MV-4-11 (cell line): Measurements from ENCODE around the gene LHPP.
"Not testable (repeated sequence)": the region's sequence is repeated elsewhere in the genome, so short reads cannot be mapped to it uniquely, and the experiment has no call there.

ENCODE experiments used
- DNase-seq: peaks from one replicate; lab custom pipeline; 2025; lab: John Stamatoyannopoulos, UW

Gene LHPP

DNA sequence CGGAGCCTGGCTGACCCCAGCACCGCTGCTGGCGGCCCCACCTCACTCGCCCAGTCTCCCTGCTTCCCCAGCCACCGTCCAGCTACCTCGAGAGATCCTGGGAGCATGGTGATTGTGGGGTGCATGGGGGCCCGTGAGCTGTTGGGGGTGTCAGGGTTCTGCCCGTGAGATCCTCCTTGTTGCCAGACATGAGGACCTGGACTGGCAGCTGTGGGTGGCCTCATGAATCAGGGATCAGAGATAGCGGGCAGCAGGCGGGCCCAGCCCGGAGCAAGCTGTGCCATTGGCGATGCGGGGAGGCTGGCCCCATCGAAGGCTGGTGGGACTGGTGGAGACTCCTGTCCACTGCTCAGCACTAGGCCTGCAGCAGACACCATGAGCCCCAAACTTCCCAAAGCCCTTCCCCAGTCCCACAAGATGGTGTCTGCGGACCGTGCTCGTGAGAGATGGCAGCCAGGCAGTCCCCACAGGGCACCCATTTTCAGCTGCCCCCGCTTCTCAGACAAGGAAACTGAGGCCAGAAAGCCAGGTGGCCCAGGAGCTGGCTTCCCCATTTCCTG lies 75.6 kb downstream of the LHPP start:
- DNase-seq: no peak

DNA sequence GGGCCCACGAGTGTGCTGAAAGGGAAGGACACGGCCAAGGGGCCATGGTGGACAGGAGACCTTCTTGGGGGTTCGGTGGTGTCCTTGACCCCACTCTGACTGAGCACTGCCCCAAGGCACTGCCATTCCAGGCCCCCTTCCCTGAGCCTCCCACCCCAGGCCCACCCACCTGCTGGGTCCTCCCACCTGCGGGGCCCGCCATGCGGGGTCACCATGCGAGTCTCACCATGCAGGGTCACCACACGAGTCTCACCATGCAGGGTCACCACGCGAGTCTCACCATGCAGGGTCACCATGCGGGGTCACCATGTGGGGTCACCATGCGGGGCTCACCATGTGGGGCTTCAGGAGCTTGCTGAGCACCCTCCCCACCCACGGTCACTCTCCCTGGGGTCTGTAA lies 76.3 kb downstream of the LHPP start:
- DNase-seq: no peak

DNA sequence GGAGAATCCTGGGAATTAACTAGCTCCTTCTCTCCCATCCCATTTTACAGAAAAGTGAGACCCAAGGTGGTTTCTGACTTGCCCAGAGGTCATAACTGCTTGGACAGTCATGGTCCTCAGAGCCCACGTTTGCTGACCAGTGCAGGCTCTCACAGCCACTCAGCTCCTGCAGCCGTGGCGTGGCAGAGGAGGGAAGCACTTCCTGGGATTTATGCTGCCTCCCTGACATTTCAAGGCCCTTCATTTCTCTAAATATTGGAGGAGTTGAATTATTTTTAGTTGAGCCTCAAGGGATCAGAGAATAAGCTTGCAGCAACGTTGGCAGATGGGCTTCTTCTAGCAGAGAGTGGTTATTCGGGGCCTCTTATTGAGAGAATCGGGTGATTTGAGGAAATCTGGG lies 77.1 kb downstream of the LHPP start:
- no peak for DNase-seq

DNA sequence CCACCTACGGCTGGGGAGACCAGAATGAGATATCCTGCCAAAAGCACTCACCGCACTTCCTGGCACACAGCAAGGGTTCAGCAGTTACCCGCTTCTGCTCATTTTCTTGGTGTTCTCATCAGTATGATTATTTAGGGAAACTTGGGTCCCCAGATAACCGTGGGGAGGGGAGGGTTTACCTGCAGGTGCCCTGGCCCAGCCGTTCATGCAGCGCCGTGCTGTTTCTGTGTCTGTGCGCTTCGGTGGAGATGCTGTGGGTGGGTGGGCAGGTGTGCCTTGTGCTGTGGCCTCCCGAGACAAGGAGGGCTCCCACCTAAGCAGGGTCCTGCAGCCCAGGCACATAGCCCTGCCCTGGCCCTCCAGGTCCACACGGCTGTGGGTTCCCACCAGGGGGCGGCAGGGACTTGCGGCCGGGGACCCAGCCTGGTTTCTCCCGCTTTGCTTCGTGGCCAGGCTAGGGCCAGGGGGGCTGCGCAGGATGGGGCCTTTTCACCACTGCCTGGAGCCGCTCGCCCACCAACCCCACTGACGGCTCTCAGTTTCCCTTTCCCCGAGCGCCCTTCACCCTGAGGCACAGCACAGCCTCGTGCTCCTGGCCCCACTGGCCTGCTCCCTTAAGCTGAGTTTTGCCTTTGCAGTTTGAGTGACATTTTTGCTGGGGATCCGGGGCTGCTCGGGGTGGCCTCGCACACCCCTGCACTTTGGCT lies 78.5 kb downstream of the LHPP start:
- DNase-seq: peak; percentile 24

DNA sequence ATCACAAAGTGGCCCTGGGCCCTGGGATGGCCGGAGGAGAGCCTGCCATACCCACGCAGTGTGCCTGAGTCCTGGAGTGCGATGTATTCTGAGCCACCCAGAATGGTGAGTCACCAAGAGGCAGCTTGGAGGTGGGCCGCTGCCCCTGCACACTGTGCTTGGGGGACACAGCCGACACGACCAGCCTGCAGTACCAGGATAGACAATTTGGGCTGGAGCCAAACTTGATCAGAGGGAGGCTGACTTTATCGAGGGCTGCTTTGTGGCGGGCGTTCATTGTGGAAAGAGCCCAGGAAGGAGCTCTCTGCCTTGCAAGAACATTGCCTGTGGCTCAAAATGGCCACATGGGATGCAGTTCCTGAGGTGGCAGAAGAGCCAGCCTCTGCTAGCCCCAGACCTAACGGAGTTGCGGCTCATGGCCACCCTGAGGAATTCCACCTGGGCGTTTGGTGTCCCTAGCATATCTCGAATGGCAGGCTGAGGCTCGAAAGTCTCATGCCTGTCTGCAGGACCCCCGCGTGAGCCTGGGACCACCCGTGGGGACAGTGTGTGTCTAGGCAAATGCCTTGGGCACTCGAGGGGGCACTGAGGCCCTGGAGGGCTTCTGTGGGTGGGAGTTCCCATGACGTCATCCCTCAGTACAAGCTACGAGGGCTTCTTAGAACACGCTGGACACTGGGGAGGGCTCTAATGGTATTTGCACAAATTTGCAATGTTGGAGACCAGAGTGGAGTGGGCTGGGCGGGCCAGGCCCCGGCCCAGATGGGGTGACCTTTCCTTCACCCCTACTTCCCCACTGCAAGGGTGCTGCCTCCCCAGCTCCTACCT lies 79.7 kb downstream of the LHPP start:
- DNase-seq: no peak

DNA sequence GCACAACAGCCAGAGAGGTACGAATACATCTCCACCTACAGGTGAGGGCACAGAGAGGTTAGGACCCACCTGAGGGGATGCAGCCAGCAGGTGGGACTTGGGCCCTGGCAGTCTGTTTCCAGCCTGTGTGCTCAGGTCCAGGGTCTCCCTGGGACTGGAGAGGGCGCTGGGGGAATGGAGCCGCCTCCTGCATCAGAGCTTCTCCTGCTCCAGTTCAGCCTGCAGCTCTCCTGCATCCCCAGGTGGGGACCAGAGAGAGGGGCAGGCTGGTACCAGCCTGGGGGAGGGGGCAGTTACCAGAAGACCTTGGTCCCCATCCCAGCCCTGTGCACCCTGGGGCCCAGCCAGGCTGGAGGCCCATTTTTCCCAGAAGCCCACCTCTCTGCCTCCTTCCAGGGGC lies 80.7 kb downstream of the LHPP start:
- DNase-seq: no peak

DNA sequence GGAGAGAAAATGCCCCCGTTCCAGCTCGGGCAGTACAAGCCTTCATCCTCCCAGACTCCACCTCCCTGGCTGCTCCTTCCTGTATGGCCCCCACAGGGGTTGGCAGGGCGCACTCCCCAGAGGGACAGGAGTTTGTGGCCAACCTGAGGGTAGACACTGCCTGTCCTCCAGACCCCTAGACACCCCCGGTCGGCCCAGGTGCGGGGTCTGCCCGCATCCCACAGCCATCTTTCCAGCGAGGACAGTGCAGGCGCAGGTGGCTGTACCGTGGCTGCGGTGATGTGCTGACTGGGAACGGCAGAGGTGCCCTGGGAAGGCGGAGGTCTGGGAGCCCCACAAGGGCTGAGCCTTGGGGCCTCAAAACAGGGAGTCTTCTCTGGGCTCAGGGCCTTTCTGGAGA lies 81.5 kb downstream of the LHPP start:
- DNase-seq: no peak

DNA sequence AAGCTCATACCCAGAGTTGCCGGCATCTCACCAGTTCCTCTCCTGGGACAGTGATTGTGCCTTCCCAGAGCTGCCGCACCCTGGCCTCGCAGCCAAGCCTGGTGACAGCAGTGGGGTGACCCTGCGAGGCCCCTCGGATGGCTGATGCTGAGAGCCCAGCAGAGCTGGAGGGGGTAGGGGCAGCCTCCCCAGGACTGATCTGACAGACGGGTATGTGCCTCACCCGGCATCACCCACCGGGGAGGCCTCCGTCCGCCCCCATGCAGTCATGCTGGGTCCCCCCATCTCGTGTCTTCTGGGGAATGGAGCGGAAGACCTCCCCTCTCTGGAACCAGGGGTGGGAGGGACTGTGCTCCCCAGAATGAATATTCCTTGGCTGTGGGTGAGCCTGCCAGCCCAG lies 82.3 kb downstream of the LHPP start:
- no peak for DNase-seq

DNA sequence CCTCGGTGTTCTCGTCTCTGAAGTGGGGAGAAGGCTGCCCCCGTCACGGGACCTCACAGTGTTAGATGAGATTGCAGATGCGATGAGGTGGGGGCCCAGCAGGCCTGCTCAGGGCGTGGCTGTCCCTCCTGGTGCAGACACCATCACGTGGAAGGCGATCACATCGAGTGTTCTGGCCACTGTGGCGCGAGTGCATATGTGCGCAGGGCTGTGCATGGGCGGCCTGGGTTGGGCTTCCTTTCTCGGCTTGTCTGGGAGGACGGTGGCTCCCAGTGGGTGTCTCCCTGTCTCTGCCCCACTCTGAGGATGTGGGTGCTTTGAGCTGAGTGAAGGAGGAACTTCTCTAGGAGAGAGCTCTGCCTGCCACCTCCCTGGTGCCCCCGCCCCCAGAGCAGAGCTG lies 83.1 kb downstream of the LHPP start:
- peak; percentile 55 for DNase-seq

DNA sequence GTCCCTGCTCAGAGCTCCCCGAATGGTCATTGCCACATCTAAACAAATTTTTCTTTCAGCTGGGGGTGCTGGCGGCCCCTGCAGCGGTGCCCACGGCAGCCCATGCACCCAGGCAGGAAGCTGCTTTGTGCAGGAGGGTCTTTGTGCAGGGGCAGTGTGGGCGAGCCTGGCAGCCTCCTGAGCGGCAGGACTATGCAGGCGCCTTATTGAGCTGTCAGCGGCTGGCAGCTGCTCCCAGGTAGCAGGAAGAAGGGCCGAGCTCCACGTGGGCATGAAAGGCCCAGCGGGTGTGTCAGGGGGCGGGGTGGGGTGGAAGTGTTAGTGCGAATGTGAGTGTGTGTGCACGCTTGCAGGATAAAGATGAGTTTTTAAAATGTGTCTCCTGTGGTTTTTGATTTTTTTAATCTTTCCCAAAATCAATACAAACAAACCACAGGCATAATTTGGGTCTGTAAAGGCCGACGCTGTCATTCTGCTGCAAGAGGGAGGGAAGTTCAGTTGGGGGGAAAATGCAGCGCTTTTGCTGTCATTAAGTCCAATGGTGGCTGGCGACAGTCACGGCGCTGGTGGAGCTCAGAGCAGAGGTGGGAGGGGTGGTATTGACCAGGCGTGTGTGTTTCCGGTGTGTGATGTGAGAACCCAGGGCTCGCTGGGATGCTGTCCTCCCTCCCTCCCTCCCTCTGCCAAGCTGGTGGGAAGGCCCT lies 83.9 kb downstream of the LHPP start:
- DNase-seq: no peak

DNA sequence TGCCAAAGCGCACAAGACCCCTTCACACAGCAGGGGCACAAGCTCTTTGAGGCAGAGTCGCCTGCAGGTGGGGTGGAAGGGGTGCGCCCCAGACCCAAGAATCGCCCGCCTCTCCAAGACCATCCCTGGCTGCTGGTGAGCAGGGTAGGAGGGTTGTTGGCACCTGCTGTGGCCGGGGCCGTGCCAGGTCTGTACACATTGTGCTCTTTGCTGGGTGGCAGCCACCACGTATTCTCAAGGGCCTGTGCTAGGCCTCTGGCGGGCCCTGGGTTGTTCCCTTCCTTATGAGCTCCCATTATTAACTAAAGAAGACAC lies 84.4 kb downstream of the LHPP start:
- DNase-seq: no peak

DNA sequence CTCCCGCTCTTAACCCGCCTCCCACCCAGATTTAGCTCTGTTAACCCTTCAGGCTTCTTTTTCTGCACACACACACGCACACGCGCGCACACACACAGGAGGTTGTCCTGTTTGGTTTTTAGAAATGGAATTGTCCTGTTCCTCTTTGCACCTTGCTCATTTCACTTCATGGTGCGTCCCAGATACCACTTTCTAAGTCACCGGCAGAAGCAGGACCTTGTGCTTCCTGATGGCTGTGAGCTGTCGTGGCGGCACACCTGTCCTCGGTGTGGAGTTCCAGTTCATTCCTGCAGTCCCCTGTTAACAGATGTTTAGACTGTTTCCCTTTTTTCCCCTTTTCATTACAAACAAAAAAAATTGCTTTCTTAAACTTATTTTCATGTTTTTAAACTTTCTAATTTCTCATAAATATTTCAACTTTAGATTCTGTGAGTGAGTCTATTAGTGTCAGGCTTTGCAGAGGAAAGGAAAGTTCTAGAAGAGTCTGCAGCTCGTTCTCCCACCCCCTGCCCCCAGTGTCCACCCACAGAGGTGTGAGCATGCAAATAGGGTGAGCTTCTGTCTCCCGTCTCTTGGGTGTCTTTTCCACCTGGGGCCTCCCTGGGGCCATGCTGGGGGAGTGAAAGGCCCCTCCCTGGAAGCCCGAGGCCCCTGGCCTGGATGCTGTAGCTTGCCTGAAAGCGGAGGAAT lies 85.5 kb downstream of the LHPP start:
- peak; percentile 18 for DNase-seq

DNA sequence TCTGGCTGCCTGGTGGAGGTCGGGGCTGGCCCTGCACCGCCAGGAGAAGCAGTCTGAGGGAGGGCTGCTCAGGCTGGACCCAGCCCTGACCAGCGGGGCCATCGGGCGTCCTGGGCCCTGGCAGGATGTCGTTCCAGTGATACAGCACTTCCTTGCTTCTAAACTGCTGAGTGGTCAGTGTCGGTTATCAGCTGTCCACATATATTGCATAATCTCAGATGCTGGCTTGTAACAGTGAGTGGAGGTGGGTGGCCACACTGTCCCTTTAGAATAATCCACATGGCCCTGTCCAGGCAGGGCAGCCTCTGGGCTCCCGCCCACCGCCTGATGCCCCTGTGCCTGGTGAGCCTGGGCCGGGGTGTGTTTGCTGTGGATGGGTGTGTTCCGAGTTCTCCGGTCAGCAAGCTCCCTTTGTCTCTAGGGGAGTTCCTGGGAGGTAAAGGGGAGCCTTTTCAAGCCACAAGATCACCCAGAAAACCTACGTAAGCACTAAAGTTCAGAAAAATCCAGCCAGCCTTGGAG lies 86.1 kb downstream of the LHPP start:
- DNase-seq: no peak

DNA sequence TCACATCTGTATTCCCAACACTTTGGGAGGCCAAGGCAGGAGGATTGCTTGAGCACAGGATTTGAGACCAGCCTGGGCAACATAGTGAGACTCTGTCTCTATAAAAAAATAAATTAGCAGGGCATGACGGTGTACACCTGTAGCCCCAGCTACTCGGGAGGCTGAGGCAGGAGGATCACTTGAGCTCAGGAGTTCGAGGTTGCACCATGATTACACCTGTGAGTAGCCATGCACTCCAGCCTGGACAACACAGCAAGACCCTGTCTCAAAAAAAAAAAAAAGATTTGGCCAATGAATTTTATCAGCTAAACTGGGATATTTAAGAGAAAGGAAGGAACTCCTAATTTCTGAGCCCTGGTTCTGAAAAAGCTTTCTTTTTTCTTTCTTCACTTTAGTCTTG lies 87.5 kb downstream of the LHPP start:
- not testable (repeated sequence) for DNase-seq

DNA sequence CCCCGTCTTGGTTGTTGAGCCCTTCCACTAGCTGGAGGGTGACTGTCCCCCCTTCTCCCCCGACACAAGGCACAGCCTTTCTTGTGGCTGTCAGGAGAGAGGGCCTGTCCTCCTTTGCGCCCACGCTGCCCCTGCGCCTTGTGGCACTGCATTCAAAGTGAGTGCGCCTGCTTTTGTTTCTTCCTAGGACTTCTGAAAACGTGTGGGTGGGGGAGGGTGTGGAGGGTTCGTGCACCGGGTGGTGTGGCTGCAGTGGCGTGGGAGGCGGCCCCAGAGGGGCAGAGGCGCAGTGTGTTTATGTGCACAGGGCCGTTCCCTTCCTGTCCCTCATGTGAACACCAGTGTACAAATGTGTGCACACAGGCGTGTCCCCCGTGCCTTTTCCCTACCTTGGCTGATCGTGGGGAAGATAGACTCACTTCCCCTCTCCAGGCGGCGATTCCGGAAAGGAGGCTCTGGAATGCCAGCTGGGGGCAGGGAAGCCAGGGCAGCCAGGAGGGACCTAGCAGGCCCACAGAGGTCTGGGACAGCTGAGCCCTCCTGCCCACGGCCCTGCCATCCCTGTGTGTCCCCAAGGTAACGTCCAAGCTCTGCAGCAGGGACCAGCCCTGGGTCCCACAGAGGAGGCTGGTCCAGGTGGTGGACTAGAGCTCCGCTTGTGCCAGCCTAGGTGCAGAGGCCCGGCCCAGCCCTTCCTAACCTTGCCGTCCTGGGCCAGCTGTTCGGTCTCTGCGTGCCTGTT lies 88.8 kb downstream of the LHPP start:
- DNase-seq: no peak

DNA sequence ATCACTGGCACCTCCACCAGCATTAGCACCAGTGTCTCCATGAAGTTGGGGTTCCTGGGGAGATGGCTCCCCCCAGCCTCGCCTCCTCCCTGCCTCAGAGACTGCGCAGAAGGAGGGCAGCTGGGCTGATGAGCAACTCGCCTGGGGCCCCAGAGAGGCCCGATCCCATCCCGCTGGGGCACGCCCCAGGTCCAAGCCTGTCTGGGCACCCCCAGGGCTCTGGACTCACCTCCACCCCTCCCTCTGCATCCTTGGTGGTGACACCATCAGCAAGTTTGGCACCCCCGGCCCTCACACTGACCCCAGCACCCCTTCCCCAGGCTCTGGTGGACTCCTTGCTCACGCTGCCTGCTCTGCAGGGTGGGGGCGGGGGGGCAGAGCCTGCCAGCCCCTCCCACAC lies 89.5 kb downstream of the LHPP start:
- no peak for DNase-seq

DNA sequence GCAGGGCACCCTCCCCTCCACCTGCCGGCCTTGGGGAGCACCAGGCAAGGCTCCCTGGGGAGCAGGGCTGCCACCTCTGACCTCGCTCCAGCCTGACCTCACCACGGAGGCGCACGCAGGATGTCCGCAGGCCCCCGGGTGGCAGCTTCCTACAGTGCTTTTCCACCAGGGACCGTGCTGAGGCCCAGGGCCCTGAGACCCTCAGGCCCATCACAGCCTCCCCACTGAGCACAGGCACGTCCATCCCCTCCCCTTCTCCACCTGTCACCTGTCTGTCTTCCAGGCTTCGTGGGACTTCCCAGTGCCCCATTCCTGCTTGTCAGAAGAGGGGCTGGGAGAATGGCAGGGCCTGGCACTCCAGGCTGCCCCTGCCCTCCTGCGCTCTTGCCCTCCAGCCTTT lies 90.1 kb downstream of the LHPP start:
- DNase-seq: no peak

DNA sequence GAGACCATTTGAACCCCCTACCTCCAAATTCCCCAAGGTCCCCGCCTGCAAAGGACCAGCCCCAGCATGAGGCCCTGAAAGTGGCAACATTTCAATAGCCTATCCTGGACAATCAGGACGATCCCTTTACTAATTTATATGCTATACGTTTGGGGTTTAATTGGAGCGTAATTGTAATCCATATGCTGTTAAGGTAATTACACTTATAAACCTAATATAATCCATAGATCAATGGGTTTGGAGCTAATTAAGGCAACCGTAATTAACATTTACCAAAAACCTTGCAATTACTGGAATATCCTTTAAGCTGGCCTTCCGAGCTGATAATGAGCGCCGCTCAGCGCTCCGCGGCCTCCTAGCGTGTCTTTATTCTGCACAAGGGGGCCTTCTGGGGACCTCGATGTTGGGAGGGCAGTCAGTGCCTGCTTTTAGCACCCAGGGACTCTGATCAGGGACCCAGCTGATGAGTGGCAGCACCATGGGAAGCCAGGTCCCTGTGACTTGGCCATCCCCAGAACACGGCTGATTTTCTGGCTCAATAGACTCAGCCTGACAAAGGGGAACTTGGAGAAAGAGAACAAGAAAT lies 91.2 kb downstream of the LHPP start:
- no peak for DNase-seq

DNA sequence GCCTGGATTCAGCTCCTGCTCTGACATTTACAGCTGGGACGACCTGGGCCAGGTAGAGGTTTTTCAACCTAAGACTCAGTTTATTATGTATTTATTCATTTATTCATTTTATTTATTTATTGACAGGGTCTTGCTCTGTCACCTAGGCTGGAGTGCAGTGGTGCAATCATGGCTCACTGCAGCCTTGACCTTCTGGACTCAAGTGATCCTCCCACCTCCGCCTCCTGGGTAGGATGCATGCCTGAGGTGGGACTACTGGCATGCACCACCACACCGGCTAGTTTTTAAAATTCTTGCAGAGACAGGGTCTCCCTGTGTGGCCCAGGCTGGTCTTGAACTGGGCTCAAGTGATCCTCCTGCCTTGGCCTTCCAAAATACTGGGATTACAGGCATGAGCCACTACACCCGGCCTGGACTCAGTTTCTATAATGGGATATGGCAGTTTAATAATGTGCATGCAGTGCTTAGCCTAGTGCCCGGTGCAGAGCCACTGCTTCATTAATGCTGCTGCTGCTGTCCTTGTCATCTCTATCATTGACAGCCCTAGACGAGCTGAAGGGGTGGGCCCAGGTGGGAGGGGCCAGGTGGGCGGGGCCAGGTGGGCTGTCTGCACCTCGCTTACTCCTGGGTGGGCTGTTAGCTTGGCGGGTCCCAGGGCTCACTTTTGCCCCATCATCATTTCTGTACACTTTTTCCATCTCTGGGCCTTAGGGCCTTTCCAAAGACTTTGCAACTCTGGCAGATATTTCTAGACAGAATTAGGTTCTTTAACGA lies 92.6 kb downstream of the LHPP start:
- DNase-seq: no peak

DNA sequence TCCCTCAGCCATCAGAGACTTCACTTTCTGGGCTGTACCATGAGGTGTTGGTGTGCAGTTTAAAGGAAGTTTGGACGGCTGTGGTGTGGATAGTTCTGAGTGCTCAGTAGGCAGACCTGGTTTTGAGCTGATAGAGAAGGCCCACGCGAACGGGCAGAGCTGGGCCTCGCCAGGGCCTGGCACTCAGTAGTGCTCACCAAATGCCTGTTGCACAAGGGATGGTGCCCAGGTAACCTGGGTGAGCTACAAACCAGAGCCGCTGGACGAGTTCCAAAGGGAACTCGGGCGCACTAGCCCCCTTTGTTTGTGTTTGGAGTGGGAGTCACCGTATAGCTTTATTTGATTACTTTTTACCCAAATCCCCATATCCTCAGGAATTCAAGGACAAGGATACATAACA lies 95.5 kb downstream of the LHPP start:
- no peak for DNase-seq
